K562 (cell line): ENCODE measurements around the gene TEX14. TPM values are rescaled to one million over a fixed set of nuclear protein-coding genes. Genes with fewer than 3 reads are reported as not detected.

Experiments
- ATAC-seq: fragments of 200-7000 bp; cut with Tn5 transposase; 3 replicates; pipeline ENCODE4 v1.9.1; 2020; ENCODE audit warnings: moderate library complexity
- BruUV-seq: library from RNA; stranded (reverse); fragments of 400-500 nt; replicated peaks from 2 replicates; lab custom pipeline; 2021; lab: Mats Ljungman, UMichigan
- CTCF ChIA-PET: fragments of 300-600 bp; formaldehyde crosslinking; extraction: SDS; loops from one replicate; lab custom pipeline; 2021; ENCODE audit warnings: low intra/inter-chr PET ratio; lab: Yijun Ruan, JAX
- POLR2A ChIA-PET: fragments of 300-600, 350-650 bp; sonication (Branson Sonifier 250); formaldehyde crosslinking; extraction: SDS; loops from one replicate; lab custom pipeline; 2021; ENCODE audit warnings: antibody characterized with exemption, inconsistent platforms; lab: Yijun Ruan, JAX
- DNase-seq, 4 experiments: peaks; one replicate each; pipeline versions ENCODE4 v3.0.0 to v3.0.0-alpha.2; 2011 to 2018; ENCODE audit warnings: low spot score in 3 of 4, mixed read lengths in 3 of 4; ENCODE audit errors: extremely low read depth in 1 of 4
- FAIRE-seq: peaks from 2 replicates; lab custom pipeline; 2011; peaks lifted over from hg19 to GRCh38; lab: Jason Lieb, UNC
- H2AFZ ChIP-seq: 2 replicates; pipeline ENCODE4 v1.6.0; 2011; ENCODE audit warnings: low read depth, low read length, control low read depth, inconsistent platforms
- H3K27ac ChIP-seq: fragments of 200-600 bp; 3 replicates; pipeline ENCODE4 v1.8.0; 2011; ENCODE audit warnings: low read depth, mild to moderate bottlenecking, control low read depth, inconsistent platforms, low read length, moderate library complexity, mixed read lengths; ENCODE audit errors: extremely low read depth
- H3K27me3 ChIP-seq, 2 experiments: fragments of 300-600 bp in 1 of 2; 2 replicates in 1 of 2; 3 replicates in 1 of 2; pipeline versions ENCODE4 v1.6.0 to v1.8.0; 2011; ENCODE audit warnings: inconsistent platforms in 2 of 2, low read length in 2 of 2, mild to moderate bottlenecking in 1 of 2, mixed read lengths in 1 of 2, moderate library complexity in 1 of 2; ENCODE audit not compliant: control insufficient read depth in 2 of 2, insufficient read depth in 2 of 2
- H3K36me3 ChIP-seq: fragments of 300-600 bp; 3 replicates; pipeline ENCODE4 v1.8.0; 2011; ENCODE audit warnings: mild to moderate bottlenecking, low read length, inconsistent platforms; ENCODE audit not compliant: control insufficient read depth, insufficient read depth
- H3K4me1 ChIP-seq, 2 experiments: fragments of 200-600 bp in 1 of 2; replicated peaks in 1 of 2; 2 replicates in 1 of 2; 3 replicates in 1 of 2; pipeline versions ENCODE4 v1.5.1 to v1.8.0; 2011; ENCODE audit warnings: inconsistent platforms in 2 of 2, low read length in 2 of 2, mild to moderate bottlenecking in 1 of 2, mixed read lengths in 1 of 2, moderate library complexity in 1 of 2; ENCODE audit not compliant: control insufficient read depth in 2 of 2, insufficient read depth in 2 of 2
- H3K4me2 ChIP-seq: 2 replicates; pipeline ENCODE4 v1.6.1; 2011; ENCODE audit warnings: low read length, control low read depth, inconsistent platforms, mixed read lengths; ENCODE audit not compliant: insufficient read depth
- H3K4me3 ChIP-seq: fragments of 200-600 bp; sonication (generic), shearing (Covaris generic); 2 replicates; pipeline ENCODE4 v1.5.1; 2016; ENCODE audit warnings: control low read depth, inconsistent platforms
- H3K79me2 ChIP-seq: fragments of 200-600 bp; 3 replicates; pipeline ENCODE4 v1.8.0; 2011; ENCODE audit warnings: low read length, inconsistent platforms; ENCODE audit not compliant: control insufficient read depth, insufficient read depth
- H3K9ac ChIP-seq, 2 experiments: 2 replicates each; pipeline versions ENCODE4 v1.6.0 to v1.6.1; 2011; ENCODE audit warnings: low read depth in 2 of 2, low read length in 2 of 2, control low read depth in 1 of 2, inconsistent platforms in 1 of 2, mild to moderate bottlenecking in 1 of 2, mixed read lengths in 1 of 2; ENCODE audit not compliant: insufficient read depth in 1 of 2
- H3K9me1 ChIP-seq: one replicate; pipeline ENCODE4 v1.6.0; 2011; ENCODE audit warnings: inconsistent platforms, mild to moderate bottlenecking, low read length, moderate library complexity; ENCODE audit not compliant: control insufficient read depth, insufficient read depth
- H3K9me3 ChIP-seq: replicated peaks from 2 replicates; pipeline ENCODE4 v1.5.1; 2011; ENCODE audit warnings: low read depth, low read length, inconsistent platforms; ENCODE audit not compliant: control insufficient read depth, insufficient read depth
- H4K20me1 ChIP-seq: replicated peaks from 2 replicates; pipeline ENCODE4 v1.6.1; 2011; ENCODE audit warnings: low read length, inconsistent platforms, mixed read lengths; ENCODE audit not compliant: control insufficient read depth, insufficient read depth
- ZNF324 ChIP-seq: fragments of 250-450 bp; sonication (Bioruptor Pico); IDR thresholded peaks from 2 replicates; pipeline ENCODE4 v1.4.0; 2020; ENCODE audit warnings: mild to moderate bottlenecking
- WGBS: fragments of 100-300 bp; shearing (Covaris generic); methylation state at CpG from one replicate; pipeline ENCODE4 v1.1.6; 2016; ENCODE audit warnings: low coverage, mixed read lengths; ENCODE audit not compliant: insufficient coverage; ENCODE audit errors: missing lambda C conversion rate; 5-methylcytosine and 5-hydroxymethylcytosine counted together
- in situ Hi-C: fragments of 300-500 bp; cut with MboI; formaldehyde crosslinking; loops from 4 replicates; pipeline ENCODE4 v1.15.0; 2018; ENCODE audit warnings: inconsistent platforms, mixed read lengths
- intact Hi-C: fragments of 100-400 bp; cut with micrococcal nuclease; formaldehyde crosslinking; loops from 2 replicates; pipeline ENCODE4 v1.14.2; 2022
- polyA plus RNA-seq, 8 experiments: library from polyadenylated mRNA; depleted of rRNA in 4 of 8; stranded (reverse) in 5 of 8; unstranded in 3 of 8; fragments of >200 nt; fragmentation: Nextera tagmentation in 2 of 8; fragmentation: Illumina TruSeq in 1 of 8; extraction: Ambion mirVana in 2 of 8; extraction: Trizol in 1 of 8; gene quantifications; 2 replicates each; pipeline versions ENCODE4 v1.2.1 to v1.2.3, GENCODE V29; 2011 to 2014; ENCODE audit warnings: inconsistent platforms in 1 of 8, missing spikeins in 1 of 8
- total RNA-seq, 7 experiments: library from RNA; depleted of rRNA in 6 of 7; stranded (reverse); fragments of >200 nt in 6 of 7; fragmentation: Illumina TruSeq in 2 of 7; extraction: Trizol in 2 of 7; gene quantifications; 2 replicates each; pipeline versions ENCODE4 v1.2.1 to v1.2.3, GENCODE V29; 2011 to 2021; ENCODE audit warnings: low replicate concordance in 1 of 7
- TF ChIP-seq, protein P1 (sequence below), 3 experiments: fragments of 200-800 bp in 1 of 3; fragments of 250-450 bp in 1 of 3; fragments of 450-650 bp in 1 of 3; sonication (Bioruptor Pico) in 1 of 3; sonication (Bioruptor generic) in 1 of 3; formaldehyde crosslinking in 1 of 3; IDR thresholded peaks; 2 replicates each; pipeline versions ENCODE4 v1.6.1 to v1.8.0; 2016 to 2022; ENCODE audit warnings: mild to moderate bottlenecking in 2 of 3, missing genetic modification characterization in 2 of 3, missing compliant biosample characterization in 1 of 3, moderate library complexity in 1 of 3

TEX14 gene
- total and polyA plus RNA-seq, 9 of the 15 experiments (the other 6 are each of a cell fraction or from before 2014, with no cell fraction given), result 0.05 to 0.12 (median 0.09) TPM; not detected in 1

DNA sequence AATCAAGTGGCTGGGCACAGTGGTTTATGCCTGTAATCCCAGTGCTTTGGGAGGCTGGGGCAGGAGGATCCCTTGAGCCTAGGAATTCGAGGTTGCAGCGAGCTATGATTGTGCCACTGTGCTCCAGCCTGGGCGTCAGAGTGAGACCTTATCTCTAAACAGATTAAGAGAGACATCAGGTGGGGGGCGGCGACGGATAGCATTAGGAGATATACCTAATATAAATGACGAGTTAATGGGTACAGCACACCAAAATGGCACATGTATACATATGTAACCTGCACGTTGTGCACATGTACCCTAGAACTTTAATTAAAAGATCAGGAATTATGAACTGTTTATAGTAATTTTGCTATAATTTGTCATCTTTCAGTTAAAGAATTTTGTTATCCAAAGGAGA is 10.9 kb upstream of the TEX14 start:
- Histone ChIP-seq H3K9me1 (no peaks in the 10 kb centered on the region), H3K79me2 (no peaks in the 10 kb centered on the region), H3K36me3 (peaks cover 46% of the 10 kb centered on the region), H3K27me3 (no peaks in the 10 kb centered on the region)
- BruUV-seq, result no TSS peak
- 62% methylated on average over 8 of the region's 8 CpGs for WGBS
- no peak for FAIRE-seq
- TF ChIP-seq, protein P1, sequence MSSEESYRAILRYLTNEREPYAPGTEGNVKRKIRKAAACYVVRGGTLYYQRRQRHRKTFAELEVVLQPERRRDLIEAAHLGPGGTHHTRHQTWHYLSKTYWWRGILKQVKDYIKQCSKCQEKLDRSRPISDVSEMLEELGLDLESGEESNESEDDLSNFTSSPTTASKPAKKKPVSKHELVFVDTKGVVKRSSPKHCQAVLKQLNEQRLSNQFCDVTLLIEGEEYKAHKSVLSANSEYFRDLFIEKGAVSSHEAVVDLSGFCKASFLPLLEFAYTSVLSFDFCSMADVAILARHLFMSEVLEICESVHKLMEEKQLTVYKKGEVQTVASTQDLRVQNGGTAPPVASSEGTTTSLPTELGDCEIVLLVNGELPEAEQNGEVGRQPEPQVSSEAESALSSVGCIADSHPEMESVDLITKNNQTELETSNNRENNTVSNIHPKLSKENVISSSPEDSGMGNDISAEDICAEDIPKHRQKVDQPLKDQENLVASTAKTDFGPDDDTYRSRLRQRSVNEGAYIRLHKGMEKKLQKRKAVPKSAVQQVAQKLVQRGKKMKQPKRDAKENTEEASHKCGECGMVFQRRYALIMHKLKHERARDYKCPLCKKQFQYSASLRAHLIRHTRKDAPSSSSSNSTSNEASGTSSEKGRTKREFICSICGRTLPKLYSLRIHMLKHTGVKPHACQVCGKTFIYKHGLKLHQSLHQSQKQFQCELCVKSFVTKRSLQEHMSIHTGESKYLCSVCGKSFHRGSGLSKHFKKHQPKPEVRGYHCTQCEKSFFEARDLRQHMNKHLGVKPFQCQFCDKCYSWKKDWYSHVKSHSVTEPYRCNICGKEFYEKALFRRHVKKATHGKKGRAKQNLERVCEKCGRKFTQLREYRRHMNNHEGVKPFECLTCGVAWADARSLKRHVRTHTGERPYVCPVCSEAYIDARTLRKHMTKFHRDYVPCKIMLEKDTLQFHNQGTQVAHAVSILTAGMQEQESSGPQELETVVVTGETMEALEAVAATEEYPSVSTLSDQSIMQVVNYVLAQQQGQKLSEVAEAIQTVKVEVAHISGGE (CRISPR knock-in tag; IDR thresholded peaks at IDR 0.05), result peak in 1 of 3 experiments; percentile 57; a peak in 2 of 6 replicates
- TF ChIP-seq ZNF324 (CRISPR knock-in tag), result no peak
- TF ChIP-seq, all 486 proteins: peak for 1
- no peak overlapping the region for H3K27ac ChIP-seq
- ATAC-seq (no peak), DNase-seq (no peak)
- in situ Hi-C loops, result no loop called here
- intact Hi-C loops, result no loop called here
- H3K4me3 ChIP-seq, result no peak overlapping the region
- POLR2A ChIA-PET, result interaction anchor here (0.7 to 1.6 kb wide), 4 partner anchors 11 to 249 kb away, joined by 3 to 6 read pairs (median 4); partner anchors contain the start of genes RAD51C and TEX14
- no peak overlapping the region for H2AFZ ChIP-seq
- H3K4me1 ChIP-seq, result peaks cover 5 to 7% of the 10 kb centered on the region in 2 experiments; a peak in 3 of 5 replicates
- no peak overlapping the region for H3K9ac ChIP-seq
- H3K4me2 ChIP-seq, result no peak overlapping the region
- H3K9me3 ChIP-seq, result no peaks in the 10 kb centered on the region
- CTCF ChIA-PET, result no interaction called here
- no peaks in the 10 kb centered on the region for H4K20me1 ChIP-seq
